ENCODE results near the gene ARL4C. TPM values are rescaled to one million over a fixed set of nuclear protein-coding genes. Genes with fewer than 3 reads are reported as not detected.
"Not testable (repeated sequence)": the region's sequence is repeated elsewhere in the genome, so short reads cannot be mapped to it uniquely, and the experiment has no call there.

ARL4C gene
- total RNA-seq, 1 donor from 2014 or later: 6.8 TPM

DNA sequence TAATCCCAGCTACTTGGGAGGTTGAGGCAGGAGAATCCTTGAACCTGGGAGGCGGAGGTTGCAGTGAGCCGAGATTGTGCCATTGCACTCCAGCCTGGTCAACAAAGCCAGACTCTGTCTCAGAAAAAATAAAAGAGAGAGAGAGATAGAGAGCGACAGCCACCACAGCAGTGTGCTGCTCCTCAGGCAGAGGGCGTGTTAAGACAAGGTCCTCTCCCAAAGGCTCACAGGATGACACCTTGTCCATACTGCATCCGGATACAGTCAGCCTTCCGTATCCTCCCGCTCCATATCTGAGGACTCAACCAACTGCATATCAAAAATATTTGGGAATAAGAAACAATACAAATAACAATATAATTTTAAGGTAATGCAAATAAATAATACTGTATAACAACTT, 20.1 kb downstream of the ARL4C start:
- no peak for DNase-seq

DNA sequence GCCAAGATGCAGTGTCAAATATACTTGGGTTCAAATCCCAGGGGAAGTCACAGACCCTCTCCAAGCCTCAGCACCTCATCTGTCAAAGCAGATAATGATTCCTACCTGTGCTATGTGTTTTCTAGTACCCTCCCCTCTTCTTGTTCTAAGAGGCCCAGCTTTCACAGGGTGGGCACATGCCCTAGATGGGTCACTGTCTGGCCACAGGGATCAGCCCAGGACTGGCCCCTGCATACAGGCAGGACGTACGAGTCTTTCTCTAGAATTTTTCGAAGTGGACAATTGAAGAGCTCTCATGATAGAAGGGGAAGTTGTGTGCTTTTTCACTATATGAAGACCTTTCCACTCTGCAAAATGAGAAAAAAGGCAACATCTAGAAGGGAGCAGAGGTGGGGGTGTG, 22.2 kb downstream of the ARL4C start:
- no peak for DNase-seq

DNA sequence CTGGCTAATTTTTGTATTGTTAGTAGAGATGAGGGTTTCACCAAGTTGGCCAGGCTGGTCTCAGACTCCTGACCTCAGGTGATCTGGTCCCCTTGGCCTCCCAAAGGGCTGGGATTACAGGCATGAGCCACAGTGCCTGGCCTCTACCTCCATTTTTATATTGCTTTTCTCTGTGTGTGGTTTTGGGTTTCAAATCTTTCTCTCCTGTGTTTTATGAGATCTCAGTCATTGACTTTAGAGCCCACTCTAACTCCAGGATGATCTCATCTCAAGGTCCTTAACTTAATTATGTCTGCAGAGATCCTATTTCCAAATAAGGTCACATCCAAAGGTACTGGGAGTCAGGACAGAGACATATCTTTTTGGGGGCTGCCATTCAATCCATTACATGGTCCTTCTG, 24.7 kb downstream of the ARL4C start:
- DNase-seq: no peak

DNA sequence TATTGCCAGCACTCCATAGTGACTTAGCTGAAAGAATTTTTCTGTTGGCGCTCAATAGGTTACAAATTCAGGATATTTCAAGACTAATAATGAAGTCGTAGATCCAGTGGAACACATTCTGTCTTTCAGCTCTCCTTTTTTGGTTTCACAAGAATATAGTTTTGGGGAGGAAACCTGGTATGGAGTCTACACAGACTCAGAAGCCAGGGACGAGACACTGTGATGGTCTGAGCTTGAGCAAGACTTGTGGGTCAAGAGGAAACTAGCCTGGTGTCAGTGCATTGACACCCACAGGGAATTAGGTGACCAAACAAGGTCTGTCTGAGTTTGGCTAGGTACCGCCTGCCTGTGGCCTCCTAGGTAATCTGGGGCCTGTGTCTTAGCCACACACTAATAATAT, 26.9 kb downstream of the ARL4C start:
- no peak for DNase-seq

DNA sequence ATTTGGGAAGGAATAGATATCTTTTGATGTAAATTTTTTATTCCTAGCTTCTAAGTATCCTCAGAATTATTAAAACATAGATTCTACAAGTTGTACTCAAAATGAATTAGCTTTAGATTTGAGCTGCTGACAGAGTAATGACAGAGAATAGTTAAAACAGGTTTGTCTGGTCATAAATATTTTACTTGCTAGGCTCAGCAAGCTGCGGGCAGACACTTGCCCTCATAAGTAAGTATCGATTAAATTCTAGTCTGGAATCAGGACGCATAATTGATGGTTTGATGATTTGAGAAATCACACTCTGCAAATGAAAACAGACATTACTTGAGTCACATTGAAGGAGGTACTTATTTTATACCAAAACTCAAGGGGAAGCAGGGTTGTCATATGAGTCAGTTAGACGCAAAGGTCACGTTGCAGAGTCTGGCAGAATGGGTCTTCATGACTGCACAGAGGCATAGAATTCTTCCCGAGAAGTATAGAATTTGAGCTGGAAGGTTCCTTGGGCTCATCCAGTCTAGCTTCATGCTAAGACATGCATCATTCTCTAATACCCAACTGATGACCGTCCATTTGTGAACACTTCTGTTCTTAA, 27.5 kb downstream of the ARL4C start:
- DNase-seq: no peak

DNA sequence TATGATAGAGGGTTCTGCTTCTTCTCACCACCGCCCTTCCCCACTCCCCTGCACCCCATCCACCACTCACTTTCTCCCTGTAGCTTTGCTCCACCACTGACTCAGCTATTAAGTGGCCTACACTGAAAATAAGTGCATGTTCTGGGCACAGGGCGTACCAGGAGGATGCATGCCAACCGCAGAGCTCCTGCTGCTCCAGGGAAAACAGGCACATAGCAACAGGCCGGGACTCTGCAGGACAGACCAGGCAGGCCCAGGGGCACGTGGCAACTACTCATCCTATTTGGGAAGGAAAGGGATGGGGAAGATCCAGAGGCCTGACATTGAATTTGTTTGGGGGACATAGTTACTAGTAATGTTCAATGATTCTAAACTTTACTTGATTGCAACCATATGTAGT, 28.4 kb downstream of the ARL4C start:
- DNase-seq: no peak

DNA sequence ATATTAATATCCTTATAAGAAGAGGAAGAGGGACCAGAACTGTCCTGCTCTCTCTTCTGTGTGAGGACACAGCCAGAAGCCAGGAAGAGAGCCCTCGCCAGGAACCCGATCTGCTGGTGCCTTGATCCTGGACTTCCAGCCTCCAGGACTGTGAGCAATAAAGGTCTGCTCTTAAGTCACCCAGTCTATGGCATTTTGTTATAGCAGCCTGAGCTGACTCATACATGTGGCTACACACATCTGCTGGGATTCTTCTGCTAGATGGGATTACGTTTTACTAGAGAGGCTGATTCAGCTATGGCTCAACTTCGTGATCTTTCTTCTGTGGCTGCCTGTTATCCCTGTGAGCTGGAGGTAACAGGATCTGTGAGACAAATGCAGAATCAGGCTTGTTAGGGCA, 29.6 kb downstream of the ARL4C start:
- no peak for DNase-seq

DNA sequence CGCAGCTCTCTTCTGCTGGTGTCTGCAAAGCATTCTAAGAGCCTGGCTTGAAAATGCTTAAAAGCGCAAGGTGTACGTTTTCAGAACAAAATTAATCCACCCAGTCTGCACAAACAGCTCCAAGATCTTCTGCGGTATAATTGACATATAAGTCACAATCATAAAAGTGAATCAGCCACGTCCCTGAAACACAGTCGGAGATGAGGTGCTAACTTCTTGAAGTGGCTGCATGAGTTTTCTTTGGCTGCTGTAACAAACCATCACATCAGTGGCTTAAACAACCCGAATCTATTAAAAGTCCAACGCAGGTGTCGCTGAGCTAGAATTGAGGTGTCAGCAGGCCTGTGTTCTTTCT, 32.6 kb downstream of the ARL4C start:
- DNase-seq: no peak

DNA sequence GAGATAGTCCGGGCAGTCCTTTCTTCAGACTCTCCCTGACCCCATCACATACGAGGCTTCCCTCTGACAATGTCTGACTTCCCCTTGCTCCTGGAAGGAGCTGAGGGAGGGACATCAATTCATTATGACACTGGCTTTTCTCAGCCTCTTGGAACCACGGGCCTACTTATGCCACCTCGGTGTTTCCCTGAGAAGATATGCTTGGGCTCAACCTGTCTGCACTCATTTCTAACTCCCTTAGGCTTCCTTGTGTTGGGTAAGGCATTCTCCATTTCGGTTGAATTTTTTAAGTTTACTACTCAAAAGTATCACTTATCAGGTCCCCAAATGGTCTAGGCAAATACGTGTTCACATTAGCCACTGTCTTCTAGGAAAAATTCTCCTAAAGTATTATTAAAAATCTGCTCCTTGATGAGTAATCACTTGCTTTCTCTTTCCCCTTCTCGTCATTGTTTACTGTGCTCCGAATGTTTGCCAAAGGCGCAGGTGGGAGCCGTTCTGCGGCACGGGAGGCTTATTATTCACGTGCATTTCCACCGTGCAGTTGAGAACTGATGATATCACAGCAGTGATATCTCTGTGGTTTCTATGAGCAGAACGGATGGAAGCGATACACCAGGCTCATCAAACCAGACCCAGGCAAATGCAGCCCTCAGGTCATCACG, 33.1 kb downstream of the ARL4C start:
- DNase-seq: peak; percentile 55

DNA sequence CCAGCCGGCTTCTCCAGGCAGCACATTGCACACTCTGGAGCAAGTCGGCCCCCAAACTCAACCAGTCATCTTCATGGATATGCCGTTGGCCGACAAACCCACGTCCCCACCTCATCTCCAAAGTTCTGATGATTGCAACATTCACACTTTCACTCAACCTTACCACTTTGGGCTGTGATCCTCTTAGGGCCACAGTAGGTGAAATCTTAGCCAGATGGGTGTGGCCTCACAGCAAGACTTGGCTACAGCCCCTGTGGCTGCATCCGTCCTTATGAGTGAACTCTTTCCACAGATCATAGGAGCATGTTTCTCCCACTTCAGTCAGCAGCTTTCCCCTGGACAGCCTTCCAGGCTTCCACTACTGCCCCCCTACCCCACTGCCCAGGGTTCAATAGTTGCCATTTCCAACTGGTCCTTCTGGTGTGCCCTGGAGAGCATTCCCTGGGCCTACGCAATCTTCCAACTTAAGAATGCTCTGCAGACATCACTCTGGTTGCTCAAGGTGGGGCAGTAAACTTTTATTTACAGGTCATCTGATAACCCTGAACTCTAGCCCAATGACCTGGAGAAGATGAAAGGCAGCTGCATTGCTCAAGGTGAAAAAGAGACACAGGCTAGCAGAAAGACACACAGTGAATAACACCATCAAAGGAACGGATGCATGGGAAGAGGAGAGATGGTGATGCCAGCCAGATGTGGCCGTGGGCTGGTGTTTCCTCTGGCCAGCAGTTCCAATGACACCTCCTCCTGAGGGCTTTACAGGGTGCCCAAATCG, 34.5 kb downstream of the ARL4C start:
- no peak for DNase-seq

DNA sequence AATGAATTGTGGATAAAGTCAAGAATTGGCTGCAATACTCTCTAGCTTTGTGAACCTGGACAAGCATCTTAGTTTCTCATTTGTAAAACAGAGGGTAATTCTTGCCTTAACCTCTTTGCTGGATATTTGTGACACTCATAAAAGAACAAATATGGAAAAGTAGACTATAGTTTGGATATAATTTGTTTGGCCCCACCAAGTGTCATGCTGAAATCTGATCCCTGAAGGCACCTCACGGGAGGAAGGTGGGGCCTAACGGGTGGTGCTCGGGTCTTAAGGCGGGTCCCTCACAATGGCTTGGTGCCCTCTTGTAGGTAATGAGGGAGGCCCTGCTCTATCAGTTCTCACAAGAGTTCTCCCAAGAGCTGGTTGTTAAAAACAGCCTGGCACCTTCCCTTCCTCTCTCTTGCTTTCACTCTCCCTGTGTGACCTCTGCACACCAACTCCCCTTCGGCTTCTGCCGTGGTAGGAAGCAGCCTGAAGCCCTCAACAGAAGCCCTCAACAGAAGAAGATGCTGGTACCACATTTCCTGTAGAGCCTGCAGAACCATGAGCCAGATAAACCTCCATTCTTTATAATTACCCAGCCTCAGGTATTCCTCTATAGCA, 37.4 kb downstream of the ARL4C start:
- no peak for DNase-seq

DNA sequence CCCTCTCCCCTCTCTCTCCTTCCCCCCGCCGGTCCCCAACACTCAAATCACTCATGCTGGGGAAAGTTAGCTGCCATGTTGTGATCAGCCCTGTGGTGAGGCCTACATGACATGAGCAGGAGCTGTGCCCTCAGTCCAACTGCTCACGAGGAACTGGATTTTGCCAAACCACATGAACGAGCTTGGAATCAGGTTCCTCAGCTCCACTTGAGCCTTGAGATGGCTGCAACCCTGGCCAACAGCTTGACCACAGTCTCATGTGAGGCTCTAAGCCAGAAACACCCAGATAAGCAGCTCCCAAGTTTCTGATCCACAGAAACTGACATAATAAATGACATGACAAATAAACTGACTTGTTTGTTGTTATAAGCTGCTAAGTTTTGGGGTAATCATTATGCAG, 38.4 kb downstream of the ARL4C start:
- no peak for DNase-seq

DNA sequence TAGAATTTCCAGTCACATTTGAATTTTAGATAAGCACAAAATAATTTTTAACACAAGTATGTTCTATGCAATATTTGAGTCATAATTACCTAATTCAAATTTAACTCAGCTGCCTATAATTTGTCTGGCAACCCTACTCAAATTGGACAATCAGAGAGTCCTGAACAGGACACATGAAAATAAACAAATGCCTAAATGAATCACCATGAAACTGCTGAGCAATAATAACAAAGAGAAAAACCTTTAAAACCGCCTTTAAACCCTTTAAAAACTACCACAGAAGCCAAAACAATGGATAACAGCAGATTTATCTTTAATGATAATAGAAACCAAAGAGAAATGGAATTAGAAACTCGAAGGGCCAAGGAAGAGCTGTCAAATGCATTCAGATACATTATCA, 39.5 kb downstream of the ARL4C start:
- DNase-seq: no peak

DNA sequence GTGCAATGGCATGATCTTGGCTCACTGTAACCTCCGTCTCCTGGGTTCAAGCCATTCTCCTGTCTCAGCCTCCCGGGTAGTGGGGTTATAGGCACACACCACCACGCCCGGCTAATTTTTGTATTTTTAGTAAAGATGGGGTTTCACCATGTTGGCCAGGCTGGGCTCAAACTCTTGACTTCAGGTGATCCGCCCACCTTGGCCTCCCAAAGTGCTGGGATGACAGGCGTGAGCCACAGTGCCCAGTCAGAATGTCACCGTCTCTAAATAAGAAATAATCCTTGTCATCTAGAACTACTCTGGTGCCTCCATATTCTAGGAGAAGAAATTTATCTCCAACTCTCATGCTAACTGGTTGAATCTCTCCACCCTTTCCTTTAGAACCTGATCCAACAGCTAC, 41.6 kb downstream of the ARL4C start:
- not testable (repeated sequence) for DNase-seq

DNA sequence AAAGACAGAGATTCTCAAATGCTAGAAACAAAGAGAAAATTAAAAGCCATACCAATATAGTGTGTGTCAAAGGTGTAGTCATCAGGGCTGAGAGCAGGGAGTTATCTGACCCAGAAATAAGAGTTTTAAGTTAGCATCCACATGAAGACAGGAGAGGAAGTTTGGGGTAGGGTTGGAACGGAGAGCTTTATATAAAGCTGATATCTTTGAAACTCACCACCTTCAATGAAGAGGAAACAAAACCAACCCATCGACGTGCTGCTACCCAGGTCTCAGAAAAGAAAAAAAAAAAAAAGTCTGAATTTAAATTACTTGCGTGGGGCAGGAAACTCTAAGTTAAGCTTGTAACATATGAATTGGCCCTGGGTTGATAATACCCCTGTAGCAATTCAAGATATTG, 42.4 kb downstream of the ARL4C start:
- no peak for DNase-seq

DNA sequence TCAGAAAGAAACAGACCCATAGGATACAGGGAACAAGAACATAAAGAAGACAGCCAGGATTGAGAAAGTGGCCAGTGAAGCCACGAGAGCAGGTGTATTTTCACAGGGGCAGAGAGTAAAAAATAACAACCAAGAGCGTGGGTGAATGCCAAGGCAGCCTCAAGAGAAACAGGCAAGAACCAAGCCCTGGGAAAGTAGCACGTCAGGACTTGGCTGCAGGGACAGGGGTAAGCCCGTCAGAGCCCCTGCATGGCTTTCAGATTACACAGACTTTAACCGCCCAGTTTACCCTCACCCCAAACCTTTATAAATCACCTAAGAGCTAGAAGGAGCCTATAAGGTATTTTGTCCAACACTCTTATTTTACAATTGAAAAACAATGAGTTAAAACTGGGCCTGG, 43.7 kb downstream of the ARL4C start:
- no peak for DNase-seq

DNA sequence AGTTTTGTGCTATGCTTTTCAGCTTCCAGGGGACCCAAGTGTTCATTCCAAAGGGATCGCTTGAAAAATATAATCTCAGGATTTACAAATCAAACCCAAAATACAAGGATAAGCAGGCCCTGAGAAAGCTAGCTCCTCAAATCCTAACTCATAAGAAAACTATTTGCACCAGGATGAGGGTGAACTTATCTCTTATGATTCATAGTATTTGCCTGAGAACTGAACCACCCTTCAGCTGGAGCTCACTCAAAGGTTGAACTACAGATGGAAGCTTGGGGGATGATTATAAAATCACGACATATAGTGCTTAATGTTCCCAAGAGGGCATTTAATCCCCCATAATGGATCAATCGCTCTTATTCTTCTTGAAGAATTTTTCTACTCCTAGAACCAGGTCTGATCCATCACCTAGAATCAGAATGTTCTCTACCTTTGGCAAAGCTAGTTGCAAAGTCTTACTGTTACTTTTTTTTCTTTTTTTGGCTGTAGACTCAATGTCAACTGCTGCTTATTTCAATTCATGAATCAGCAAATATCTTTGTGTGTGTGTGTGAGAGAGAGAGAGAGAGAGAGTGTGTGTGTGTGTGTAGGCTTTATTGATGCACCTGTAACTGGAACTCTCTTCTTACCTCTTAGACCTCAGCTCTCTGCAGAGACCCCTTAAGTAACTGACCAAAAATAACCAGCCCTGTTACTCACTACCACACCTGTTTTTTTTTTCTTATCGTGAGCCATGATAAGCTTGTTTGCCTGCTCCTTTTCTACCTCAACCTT, 44.8 kb downstream of the ARL4C start:
- no peak for DNase-seq

DNA sequence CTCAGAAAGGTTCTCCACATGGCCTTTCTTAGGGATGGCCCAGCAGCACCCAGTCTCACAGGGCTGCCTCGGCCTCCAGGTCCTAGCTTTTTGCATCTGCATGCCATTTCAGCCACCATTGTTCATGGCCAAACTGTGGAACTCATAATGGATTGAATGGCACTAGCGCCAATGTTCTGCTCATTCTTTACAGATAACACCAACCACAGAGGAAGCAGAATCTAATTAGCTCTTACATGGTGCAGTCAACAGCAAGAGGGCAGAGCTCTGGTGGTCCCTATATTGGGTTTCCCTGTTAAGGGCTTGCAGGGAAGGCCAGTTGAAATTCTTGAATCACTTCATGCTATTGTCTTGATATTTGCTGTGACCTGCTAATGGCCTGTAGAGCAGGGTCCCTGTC, 45.6 kb downstream of the ARL4C start:
- DNase-seq: no peak

DNA sequence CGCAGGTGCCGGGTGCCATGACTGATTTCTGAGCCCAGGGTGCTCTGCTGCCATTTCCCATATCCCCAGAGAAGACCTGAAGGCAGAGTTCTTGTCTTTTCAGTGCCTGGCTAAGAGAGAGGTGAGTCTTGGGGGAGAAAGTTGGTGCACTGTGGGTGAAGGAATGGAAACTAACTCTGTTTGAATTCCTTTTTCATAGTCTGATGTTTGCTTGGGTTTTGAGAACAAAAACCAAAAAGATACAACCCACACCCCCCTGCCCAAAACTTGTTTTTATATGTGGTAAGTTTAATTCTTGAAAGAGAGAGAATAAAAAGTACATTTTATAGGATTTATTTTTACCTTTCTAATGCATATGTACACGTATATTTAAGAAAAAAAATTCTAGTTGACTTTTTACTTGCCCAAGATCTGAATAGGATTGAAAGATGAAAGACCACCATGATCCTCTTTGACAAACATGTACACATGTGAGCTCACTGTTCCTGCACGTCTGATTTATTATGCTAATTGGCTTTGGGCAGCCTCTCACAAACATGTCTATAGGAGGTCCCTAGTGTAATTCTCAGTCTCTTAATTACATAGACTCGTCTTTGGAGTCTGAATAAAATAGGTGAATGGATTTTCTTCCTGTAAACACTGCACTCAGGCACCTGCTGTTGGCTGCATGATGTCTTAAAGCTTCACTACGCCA, 46.3 kb downstream of the ARL4C start:
- DNase-seq: no peak

DNA sequence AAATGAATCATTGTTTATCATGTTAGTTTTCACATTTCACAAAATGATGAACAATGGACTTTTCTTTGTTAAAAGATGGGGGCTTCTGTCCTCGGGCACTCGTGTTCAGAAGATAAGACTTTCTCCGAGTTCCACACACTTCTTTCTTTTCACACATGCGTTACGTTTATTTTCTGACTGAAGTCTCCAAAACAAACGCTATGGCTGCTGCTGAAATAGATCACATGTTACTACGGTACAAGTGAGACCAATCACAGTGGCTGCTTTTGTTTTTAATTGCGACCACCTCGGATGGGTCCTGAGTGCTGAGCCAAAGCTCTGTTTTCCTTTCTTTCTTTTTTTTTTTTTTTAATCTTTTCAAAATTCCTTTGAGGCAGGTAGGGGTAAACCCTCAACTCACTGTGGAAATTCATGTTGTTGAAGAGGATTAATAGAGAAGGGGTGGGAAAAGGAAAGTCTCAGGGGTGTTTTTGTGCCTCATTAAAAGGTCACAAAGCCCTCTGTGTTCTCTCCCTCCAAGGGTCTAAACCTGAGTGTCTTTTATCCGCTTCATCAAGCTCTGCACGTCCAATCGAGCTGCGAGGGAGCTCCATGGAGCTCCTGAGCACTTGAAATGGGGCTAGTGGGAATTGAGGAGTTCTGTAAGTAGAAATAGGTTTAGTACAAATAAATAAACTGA, 48.2 kb downstream of the ARL4C start:
- DNase-seq: no peak

DNA sequence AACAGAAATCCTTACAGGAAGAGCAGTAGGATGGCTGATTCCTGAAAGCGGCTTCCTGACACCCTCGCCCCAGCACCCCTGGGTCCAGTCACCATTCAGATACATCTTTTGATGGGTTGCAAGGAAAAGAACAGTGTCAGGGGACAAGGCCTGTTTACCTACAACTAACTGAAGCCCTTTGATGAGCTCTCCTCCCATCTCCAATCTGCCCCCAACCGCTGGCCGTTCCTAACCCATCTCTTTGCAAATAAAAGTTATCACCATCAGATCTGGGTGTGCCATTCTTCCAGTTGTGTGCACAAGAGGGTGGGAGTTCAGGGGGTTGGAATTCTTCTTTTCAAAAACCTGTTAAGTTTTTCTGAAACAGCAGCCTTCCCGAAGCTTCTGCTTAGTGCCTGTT, 48.9 kb downstream of the ARL4C start:
- DNase-seq: no peak
